Choroid plexus epithelial cell (primary cell): ENCODE results near the gene TNFAIP8L3.

Experiments used
- DNase-seq: peaks from one replicate; pipeline ENCODE4 v3.0.0-alpha.2; 2010; ENCODE audit warnings: low read depth
- H3K4me3 ChIP-seq: 2 replicates; pipeline ENCODE4 v1.5.1; 2011; ENCODE audit warnings: low read depth, mild to moderate bottlenecking, control low read depth, low read length, moderate library complexity
- CTCF ChIP-seq: conservative IDR thresholded peaks from 2 replicates; pipeline ENCODE4 v1.5.1; 2011; ENCODE audit warnings: low read depth, mild to moderate bottlenecking, control low read depth, inconsistent platforms, low read length, moderate library complexity

Gene TNFAIP8L3

GRCh38 chr15:51065261-51065660, 29.4 kb downstream of the TNFAIP8L3 start:
- TF ChIP-seq CTCF = no peak
- no peak overlapping the region for H3K4me3 ChIP-seq
- DNase-seq = no peak

- TF ChIP-seq CTCF = no peak
- DNase-seq = no peak
- H3K4me3 ChIP-seq = no peak overlapping the region
Observed at GRCh38 chr15:51062736-51063135, 32.0 kb downstream of the TNFAIP8L3 start.

- no peak for DNase-seq
- H3K4me3 ChIP-seq = no peak overlapping the region
- TF ChIP-seq CTCF = no peak
Observed at GRCh38 chr15:51060030-51060673, 34.6 kb downstream of the TNFAIP8L3 start.

- H3K4me3 ChIP-seq = no peak overlapping the region
- DNase-seq = no peak
- TF ChIP-seq CTCF = no peak
Observed at GRCh38 chr15:51054535-51054934, 40.2 kb downstream of the TNFAIP8L3 start.

- TF ChIP-seq CTCF = no peak
- DNase-seq = no peak
- no peak overlapping the region for H3K4me3 ChIP-seq
Observed at GRCh38 chr15:51053571-51053970, 41.1 kb downstream of the TNFAIP8L3 start.

- no peak for DNase-seq
- no peak overlapping the region for H3K4me3 ChIP-seq
- no peak for TF ChIP-seq CTCF
Observed at GRCh38 chr15:51051776-51052175, 42.9 kb downstream of the TNFAIP8L3 start.

- DNase-seq = no peak
- H3K4me3 ChIP-seq = no peak overlapping the region
- no peak for TF ChIP-seq CTCF
Observed at GRCh38 chr15:51049081-51049480, 45.6 kb downstream of the TNFAIP8L3 start.
